GM19463 (cell line): Measurements from ENCODE around the gene LILRB4.
"Not testable (repeated sequence)": the region's sequence is repeated elsewhere in the genome, so short reads cannot be mapped to it uniquely, and the experiment has no call there.

ENCODE experiments used
- ATAC-seq: cut with Tn5 transposase; IDR thresholded peaks from one replicate; pipeline ENCODE4 v1.9.1; 2021; ENCODE audit warnings: mild to moderate bottlenecking, moderate library complexity; ENCODE audit not compliant: unreplicated experiment

The LILRB4 gene

GRCh38 chr19:54691582-54692297 is 29.0 kb downstream of the LILRB4 start:
- no peak for ATAC-seq

DNA sequence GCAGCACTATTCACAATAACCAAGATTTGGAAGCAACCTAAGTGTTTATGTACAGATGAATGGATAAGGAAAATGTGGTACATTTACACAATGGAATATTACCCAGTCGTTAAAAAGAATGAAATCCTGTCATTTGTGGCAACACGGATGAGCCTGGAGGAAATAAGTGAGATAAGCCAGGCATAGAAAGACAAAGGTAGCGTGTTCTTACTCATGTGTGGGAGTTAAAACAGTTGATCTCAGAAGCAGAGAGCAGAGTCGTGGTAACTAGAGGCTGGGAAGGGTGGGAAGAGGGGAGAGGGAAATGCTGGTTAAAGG is 29.5 kb downstream of the LILRB4 start:
- no peak for ATAC-seq

- no peak for ATAC-seq
Measured at GRCh38 chr19:54694648-54695047, 31.9 kb downstream of the LILRB4 start.

DNA sequence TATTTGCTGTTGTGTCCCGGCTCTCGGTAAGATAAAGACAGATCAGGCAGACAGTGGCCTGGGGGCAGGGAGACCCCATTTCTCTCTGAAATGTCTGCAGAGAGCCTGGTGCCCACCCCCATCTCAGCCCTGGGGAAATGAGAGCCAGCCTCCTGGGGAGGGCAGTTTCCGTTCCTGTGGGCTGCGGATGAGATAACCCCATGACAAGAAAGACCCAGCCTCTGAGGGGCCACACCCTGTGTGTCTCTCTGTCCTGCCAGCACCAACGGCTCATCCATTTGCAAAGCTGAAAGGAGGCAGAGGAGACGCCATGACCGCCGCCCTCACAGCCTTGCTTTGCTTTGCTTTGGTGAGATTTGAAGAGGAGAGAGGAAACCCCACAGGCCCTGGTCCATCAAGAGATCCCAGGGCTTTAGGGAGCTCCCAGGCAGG is 33.3 kb downstream of the LILRB4 start:
- no peak for ATAC-seq

DNA sequence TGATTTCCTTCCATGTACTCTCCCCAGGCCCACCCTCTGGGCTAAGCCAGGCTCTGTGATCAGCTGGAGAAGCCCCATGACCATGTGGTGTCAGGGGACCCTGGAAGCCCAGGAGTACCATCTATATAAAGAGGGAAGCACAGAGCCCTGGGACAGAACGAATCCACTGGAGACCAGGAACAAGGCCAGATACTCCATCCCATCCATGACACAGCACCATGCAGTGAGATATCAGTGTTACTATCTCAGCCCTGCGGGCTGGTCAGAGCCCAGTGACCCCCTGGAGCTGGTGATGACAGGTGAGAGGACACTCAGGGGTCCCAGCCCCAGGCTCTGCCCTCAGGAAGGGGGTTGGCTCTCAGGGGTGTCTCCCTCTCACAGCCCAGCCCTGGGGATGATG is 34.0 kb downstream of the LILRB4 start:
- ATAC-seq = no peak

GRCh38 chr19:54697716-54698115 is 34.9 kb downstream of the LILRB4 start:
- ATAC-seq = not testable (repeated sequence)

DNA sequence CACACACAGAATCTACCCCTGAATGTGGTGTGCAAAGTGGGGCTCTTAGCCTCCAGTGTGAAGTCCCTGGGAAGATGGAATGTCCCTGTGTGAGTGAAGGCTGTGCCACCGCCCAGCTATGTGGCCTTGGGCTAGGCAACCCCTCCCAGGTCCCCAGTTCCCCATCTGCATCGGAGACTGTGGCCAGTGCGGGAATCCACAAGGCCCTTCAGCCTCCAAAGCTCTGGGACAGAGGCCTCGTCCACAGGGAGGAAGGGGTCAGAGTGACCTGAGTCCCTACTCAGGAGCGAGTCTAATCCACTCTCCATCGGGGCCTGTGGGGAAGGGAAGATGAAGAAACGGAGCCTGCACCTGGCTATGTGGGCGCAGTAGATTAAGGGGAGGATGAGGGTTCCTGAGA is 42.1 kb downstream of the LILRB4 start:
- no peak for ATAC-seq

GRCh38 chr19:54707962-54708361 is 45.2 kb downstream of the LILRB4 start:
- ATAC-seq = no peak

GRCh38 chr19:54708781-54709180 is 46.0 kb downstream of the LILRB4 start:
- ATAC-seq = no peak

GRCh38 chr19:54709212-54709948 is 46.6 kb downstream of the LILRB4 start:
- ATAC-seq = no peak

GRCh38 chr19:54709956-54710355 is 47.2 kb downstream of the LILRB4 start:
- not testable (repeated sequence) for ATAC-seq
